Measurements from ENCODE around the gene HHAT.
"Not testable (repeated sequence)": the region's sequence is repeated elsewhere in the genome, so short reads cannot be mapped to it uniquely, and the experiment has no call there.

HHAT gene

GRCh38 chr1:210402560-210402959, 73.9 kb downstream of the HHAT start:
- H3K27ac ChIP-seq, result no peak overlapping the region
- TF ChIP-seq, protein P1, sequence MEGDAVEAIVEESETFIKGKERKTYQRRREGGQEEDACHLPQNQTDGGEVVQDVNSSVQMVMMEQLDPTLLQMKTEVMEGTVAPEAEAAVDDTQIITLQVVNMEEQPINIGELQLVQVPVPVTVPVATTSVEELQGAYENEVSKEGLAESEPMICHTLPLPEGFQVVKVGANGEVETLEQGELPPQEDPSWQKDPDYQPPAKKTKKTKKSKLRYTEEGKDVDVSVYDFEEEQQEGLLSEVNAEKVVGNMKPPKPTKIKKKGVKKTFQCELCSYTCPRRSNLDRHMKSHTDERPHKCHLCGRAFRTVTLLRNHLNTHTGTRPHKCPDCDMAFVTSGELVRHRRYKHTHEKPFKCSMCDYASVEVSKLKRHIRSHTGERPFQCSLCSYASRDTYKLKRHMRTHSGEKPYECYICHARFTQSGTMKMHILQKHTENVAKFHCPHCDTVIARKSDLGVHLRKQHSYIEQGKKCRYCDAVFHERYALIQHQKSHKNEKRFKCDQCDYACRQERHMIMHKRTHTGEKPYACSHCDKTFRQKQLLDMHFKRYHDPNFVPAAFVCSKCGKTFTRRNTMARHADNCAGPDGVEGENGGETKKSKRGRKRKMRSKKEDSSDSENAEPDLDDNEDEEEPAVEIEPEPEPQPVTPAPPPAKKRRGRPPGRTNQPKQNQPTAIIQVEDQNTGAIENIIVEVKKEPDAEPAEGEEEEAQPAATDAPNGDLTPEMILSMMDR (IDR thresholded peaks at IDR 0.05), result no peak
- no peak for TF ChIP-seq ZFX (IDR thresholded peaks at IDR 0.05; ENCODE audit: borderline replicate concordance)

- TF ChIP-seq, protein P1 (IDR thresholded peaks at IDR 0.05), result no peak
- TF ChIP-seq ZFX (IDR thresholded peaks at IDR 0.05; ENCODE audit: borderline replicate concordance), result no peak
- H3K27ac ChIP-seq, result no peak overlapping the region
Observed at GRCh38 chr1:210405316-210405715, 76.6 kb downstream of the HHAT start.

DNA sequence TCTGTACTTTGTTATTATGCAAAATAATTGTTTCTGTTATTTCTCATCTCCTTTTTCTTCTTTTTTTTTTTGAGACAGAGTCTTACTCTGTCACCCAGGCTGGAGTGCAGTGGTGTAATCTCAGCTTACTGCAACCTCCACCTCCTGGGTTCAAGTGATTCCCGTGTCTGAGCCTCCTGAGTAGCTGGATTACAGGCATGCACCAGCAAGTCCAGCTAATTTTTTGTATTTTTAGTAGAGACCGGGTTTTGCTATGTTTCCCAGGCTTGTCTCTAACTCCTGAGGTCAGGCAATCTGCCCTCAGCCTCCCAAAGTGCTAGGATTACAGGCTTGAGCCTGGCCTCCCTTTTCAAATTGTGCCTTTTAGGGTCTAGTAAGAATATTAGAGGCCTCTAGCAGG, 77.6 kb downstream of the HHAT start:
- H3K27ac ChIP-seq, result not testable (repeated sequence)

DNA sequence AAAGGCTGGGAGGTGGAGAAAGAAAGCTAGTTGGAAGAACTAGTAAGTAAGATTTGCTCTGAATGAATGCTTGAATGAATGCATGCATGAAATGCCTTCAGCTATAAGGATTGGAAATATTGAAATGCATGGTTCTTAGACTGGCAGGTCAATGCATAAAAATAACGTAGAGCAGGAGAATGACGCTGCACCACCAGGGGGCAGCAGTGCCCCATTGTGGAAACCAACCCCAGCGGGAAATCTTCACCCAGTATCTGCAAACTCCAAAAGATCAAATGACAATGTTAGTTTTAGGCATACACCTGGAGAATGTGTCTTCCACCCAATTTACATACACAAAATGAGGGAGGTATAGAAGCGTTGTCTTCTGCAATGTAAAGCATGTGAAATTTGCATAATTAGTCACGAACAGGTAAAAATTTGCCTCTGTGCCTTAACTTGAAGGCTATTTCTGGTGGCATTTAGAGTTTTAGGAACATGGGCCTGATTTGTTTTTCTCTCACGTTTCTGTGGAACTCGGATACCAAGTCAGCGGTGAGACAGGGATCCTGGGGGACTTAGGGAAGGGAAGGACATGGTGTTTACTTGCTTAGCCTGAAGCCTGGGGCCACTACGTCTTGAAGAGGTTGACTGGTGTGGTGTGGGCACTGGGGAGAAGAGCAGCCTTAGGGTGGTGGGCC, 78.6 kb downstream of the HHAT start:
- no peak overlapping the region for H3K27ac ChIP-seq
- TF ChIP-seq, protein P1 (IDR thresholded peaks at IDR 0.05), result peak; percentile 99
- TF ChIP-seq ZFX (IDR thresholded peaks at IDR 0.05; ENCODE audit: borderline replicate concordance), result no peak

DNA sequence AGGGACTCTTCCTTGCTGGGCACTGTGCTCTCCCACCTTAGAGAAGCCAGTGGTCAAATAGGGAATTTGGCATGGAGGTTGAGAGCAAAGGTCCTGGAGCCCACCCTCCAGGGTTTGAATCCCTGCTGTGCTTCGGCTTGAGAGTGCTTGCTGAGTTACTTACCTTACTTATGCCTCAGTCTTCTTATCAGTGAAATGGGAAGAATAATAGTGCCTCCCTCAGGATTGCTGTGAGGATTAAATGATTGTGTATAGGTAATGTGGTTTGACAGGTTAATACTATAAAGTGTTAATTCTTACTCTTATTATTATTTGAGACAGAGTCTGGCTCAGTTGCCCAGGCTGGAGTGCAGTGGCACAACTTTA, 79.2 kb downstream of the HHAT start:
- H3K27ac ChIP-seq, result no peak overlapping the region
- TF ChIP-seq, protein P1 (IDR thresholded peaks at IDR 0.05), result no peak
- no peak for TF ChIP-seq ZFX (IDR thresholded peaks at IDR 0.05; ENCODE audit: borderline replicate concordance)

GRCh38 chr1:210412240-210412639, 83.5 kb downstream of the HHAT start:
- H3K27ac ChIP-seq, result no peak overlapping the region
- no peak for TF ChIP-seq ZFX (IDR thresholded peaks at IDR 0.05; ENCODE audit: borderline replicate concordance)
- TF ChIP-seq, protein P1 (IDR thresholded peaks at IDR 0.05), result no peak

DNA sequence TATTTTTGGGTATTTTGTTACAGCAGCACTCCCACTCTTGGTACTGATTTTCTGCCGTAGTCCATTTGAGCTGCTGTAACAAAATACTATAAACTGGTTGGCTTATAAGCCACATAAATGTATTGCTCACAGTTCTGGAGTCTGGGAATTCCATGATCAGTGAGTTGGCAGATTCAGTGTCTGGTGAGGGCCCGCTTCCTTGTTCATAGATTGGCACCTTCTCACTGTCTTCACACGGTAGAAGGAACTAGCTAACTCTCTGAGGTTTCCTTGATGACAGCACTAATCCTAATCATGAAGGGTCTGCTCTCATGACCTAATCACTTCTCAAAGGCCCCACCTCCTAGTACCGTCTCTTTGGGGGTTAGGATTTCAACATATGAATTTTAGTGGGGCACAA, 85.2 kb downstream of the HHAT start:
- TF ChIP-seq ZFX (IDR thresholded peaks at IDR 0.05; ENCODE audit: borderline replicate concordance), result no peak
- TF ChIP-seq, protein P1 (IDR thresholded peaks at IDR 0.05), result no peak
- no peak overlapping the region for H3K27ac ChIP-seq

Measured in 22Rv1 (cell line).